Stomach (tissue), 4 donors: ENCODE data around the gene SLC52A1.

Experiments used
- POLR2A ChIP-seq, 4 donors: fragments of 450-650 bp; IDR thresholded peaks; one replicate each; pipeline ENCODE4 v1.6.1; 2016; ENCODE audit warnings: antibody characterized with exemption in 4 of 4, control low read depth in 2 of 4, mild to moderate bottlenecking in 1 of 4, moderate library complexity in 1 of 4
- POLR2AphosphoS5 ChIP-seq, 3 donors: sonication (generic); formaldehyde crosslinking; IDR thresholded peaks; one replicate each; pipeline ENCODE4 v1.6.1; 2016; ENCODE audit warnings: antibody characterized with exemption in 3 of 3

DNA sequence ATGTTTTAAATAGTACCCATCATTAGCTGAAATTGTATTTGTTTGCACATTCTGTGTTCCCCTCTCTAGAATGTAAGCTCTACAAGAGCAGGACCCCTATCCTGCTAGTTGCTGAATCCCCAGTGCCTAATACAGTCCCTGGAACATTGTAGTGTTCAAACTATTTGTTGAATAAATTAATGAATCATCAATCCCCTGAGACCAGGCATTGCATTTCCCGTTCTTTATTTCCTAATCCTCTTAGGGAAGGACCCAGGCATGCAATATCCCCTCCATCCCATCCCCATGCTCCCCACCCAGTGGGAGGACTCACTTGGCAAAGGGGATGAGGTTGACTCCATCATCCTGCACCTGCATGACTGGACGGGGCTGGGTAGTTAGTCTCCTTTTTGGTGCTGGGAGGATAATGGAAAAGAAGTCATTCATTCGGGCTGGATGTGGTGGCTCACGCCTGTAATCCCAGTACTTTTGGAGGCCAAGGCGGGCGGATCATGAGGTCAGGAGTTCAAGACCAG is 41.1 kb downstream of the SLC52A1 start:
- TF ChIP-seq POLR2A (IDR thresholded peaks at IDR 0.05) (no peak), POLR2AphosphoS5 (IDR thresholded peaks at IDR 0.05) (no peak)
